Mesenteric fat pad (tissue), 1 donor: ENCODE results near the gene SCN7A. TPM values are rescaled to one million over a fixed set of nuclear protein-coding genes. Genes with fewer than 3 reads are reported as not detected.
"Not testable (repeated sequence)": the region's sequence is repeated elsewhere in the genome, so short reads cannot be mapped to it uniquely, and the experiment has no call there.

Source experiments
- DNase-seq: peaks from one replicate; pipeline ENCODE4 v3.0.0-alpha.2; 2020; ENCODE audit warnings: low spot score
- long read RNA-seq: library from polyadenylated mRNA; unstranded; transcript quantifications from one replicate; pipeline ENCODE4 v2.0.0, GENCODE V29; 2020
- total RNA-seq: library from RNA; stranded (reverse); fragmentation: NEBNext Ultra II Directional; extraction: Animal tissue kit (Norgen Biotek cat#: 25700); gene quantifications from one replicate; pipeline ENCODE4 v1.2.1, GENCODE V29; 2021
- donor health status: DM: yes; HTN: yes; CAD: no.

SCN7A gene
- 0.42 TPM for total RNA-seq
- long read RNA-seq, result 0 reads

- no peak for DNase-seq
These were observed at the start of gene SCN7A for GRCh38 chr2:166494140-166494624. SCN7A (minus strand) TSS chr2:166494249; CDS start chr2:166477696, 16,553 bp downstream.

- no peak for DNase-seq
These were observed 45.5 kb upstream of the SCN7A start for GRCh38 chr2:166539340-166540162.

GRCh38 chr2:166536111-166536510 lies 42.1 kb upstream of the SCN7A start:
- DNase-seq, result no peak

GRCh38 chr2:166521155-166521554 lies 27.1 kb upstream of the SCN7A start:
- no peak for DNase-seq

- no peak for DNase-seq
These were observed 26.6 kb upstream of the SCN7A start for GRCh38 chr2:166520604-166521003.

- no peak for DNase-seq
These were observed 25.4 kb upstream of the SCN7A start for GRCh38 chr2:166519391-166519962.

GRCh38 chr2:166518634-166519390 lies 24.8 kb upstream of the SCN7A start:
- DNase-seq, result no peak

- no peak for DNase-seq
These were observed 23.5 kb upstream of the SCN7A start for GRCh38 chr2:166517533-166518061.

- no peak for DNase-seq
These were observed 22.8 kb upstream of the SCN7A start for GRCh38 chr2:166516712-166517303.

- DNase-seq, result no peak
These were observed 19.9 kb upstream of the SCN7A start for GRCh38 chr2:166513952-166514351.

- DNase-seq, result no peak
These were observed 5.2 kb upstream of the SCN7A start for GRCh38 chr2:166499281-166499680.

- no peak for DNase-seq
These were observed 2.6 kb downstream of the SCN7A start for GRCh38 chr2:166491461-166491860.

- no peak for DNase-seq
These were observed 6.9 kb downstream of the SCN7A start for GRCh38 chr2:166487171-166487570.

GRCh38 chr2:166485558-166486178 lies 8.4 kb downstream of the SCN7A start:
- no peak for DNase-seq

GRCh38 chr2:166472332-166472731 lies 21.7 kb downstream of the SCN7A start:
- DNase-seq, result no peak

- no peak for DNase-seq
These were observed 25.7 kb downstream of the SCN7A start for GRCh38 chr2:166468124-166469024.

GRCh38 chr2:166464187-166464586 lies 29.9 kb downstream of the SCN7A start:
- DNase-seq, result no peak

- no peak for DNase-seq
These were observed 30.4 kb downstream of the SCN7A start for GRCh38 chr2:166463640-166464039.

- DNase-seq, result no peak
These were observed 35.4 kb downstream of the SCN7A start for GRCh38 chr2:166458674-166459073.

- not testable (repeated sequence) for DNase-seq
These were observed 38.2 kb downstream of the SCN7A start for GRCh38 chr2:166455823-166456222.
